T-helper 2 cell treated with Interferon-gamma antibody and Interleukin-4, amounts not matched to agents 5 μg/mL and 100 μg/mL, for 36 hours (primary cell): ENCODE data around the gene MEF2C.
A peak's percentile ranks its signal among the peaks of the same experiment; 100 is the strongest.

Source experiments
- DNase-seq: peaks from one replicate; pipeline ENCODE4 v3.0.0; 2021; ENCODE audit warnings: low spot score
- H3K27ac Mint-ChIP-seq: one replicate; pipeline ENCODE4 v1.8.0; 2021; ENCODE audit warnings: mild to moderate bottlenecking, mixed read lengths
- H3K27me3 Mint-ChIP-seq: one replicate; pipeline ENCODE4 v1.8.0; 2021; ENCODE audit warnings: low read depth, mixed read lengths
- H3K36me3 Mint-ChIP-seq: one replicate; pipeline ENCODE4 v1.8.0; 2021; ENCODE audit warnings: low read depth, mixed read lengths
- H3K4me1 Mint-ChIP-seq: one replicate; pipeline ENCODE4 v1.8.0; 2021; ENCODE audit warnings: low read depth, mixed read lengths
- H3K4me3 Mint-ChIP-seq: one replicate; pipeline ENCODE4 v1.8.0; 2022; ENCODE audit warnings: mild to moderate bottlenecking, moderate library complexity, mixed read lengths
- H3K9me3 Mint-ChIP-seq: one replicate; pipeline ENCODE4 v1.8.0; 2021; ENCODE audit warnings: mixed read lengths

Gene MEF2C

GRCh38 chr5:88837222-88837621, 45.8 kb downstream of the MEF2C start:
- H3K27me3 Mint-ChIP-seq, result peaks cover 14% of the 10 kb centered on the region
- H3K36me3 Mint-ChIP-seq, result no peaks in the 10 kb centered on the region
- H3K4me3 Mint-ChIP-seq, result no peak overlapping the region
- H3K27ac Mint-ChIP-seq, result no peak overlapping the region
- no peak for DNase-seq
- no peaks in the 10 kb centered on the region for H3K4me1 Mint-ChIP-seq
- H3K9me3 Mint-ChIP-seq, result no peaks in the 10 kb centered on the region

DNA sequence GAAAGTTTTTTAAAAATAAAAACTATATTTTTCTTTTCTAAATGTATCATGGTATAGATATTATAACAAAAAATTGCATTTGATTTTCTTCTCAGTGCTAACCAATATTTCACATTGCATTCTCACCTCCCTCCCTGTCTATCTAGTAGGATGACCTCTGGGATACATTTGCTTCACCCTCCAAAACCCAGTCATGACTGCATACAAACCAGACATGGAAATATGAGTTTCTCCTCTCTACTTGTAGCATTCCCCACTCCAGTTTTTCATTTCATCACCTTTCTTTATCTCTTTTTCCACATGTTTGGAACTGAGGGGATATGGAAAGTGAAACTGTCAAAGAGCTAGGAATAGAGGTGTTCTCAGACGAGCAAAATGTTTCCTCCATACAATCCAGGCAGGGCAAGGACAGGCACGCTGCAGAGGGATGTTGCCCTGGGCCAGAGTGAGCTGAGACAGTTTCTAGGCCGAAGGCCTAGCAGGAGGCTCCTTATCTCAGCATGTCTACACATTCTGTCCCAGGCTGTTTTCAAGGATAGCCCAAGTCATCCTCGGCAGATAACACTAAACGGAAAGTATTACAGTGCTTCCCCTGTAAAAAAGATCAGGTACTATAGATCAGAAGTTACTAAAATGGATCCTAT, 46.7 kb downstream of the MEF2C start:
- Mint-ChIP-seq H3K27ac (no peak overlapping the region), H3K27me3 (peaks cover 15% of the 10 kb centered on the region), H3K36me3 (no peaks in the 10 kb centered on the region), H3K4me1 (no peaks in the 10 kb centered on the region), H3K4me3 (no peak overlapping the region), H3K9me3 (no peaks in the 10 kb centered on the region)
- DNase-seq, result no peak

DNA sequence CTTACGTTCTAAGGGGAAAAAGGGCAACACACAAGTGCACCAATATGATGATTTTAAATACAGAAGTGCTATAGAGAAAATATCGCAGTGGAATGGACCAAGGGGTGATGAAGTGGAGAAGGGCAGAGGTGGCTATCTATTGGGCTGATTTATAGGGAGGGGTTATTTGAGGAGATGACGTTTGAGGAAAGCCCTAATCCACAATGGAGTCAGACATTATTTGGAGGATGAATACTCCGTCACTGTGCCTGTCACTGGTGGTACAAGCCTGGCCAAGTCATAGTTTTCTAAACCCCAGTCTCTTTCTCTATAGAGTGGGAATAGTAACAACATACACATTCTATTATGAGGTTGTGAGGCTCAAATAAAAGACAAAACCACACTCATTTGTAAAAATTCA, 48.5 kb downstream of the MEF2C start:
- H3K36me3 Mint-ChIP-seq, result no peaks in the 10 kb centered on the region
- H3K9me3 Mint-ChIP-seq, result no peaks in the 10 kb centered on the region
- DNase-seq, result no peak
- peaks cover 11% of the 10 kb centered on the region for H3K27me3 Mint-ChIP-seq
- H3K4me1 Mint-ChIP-seq, result peaks cover under 1% of the 10 kb centered on the region
- no peak overlapping the region for H3K4me3 Mint-ChIP-seq
- no peak overlapping the region for H3K27ac Mint-ChIP-seq

DNA sequence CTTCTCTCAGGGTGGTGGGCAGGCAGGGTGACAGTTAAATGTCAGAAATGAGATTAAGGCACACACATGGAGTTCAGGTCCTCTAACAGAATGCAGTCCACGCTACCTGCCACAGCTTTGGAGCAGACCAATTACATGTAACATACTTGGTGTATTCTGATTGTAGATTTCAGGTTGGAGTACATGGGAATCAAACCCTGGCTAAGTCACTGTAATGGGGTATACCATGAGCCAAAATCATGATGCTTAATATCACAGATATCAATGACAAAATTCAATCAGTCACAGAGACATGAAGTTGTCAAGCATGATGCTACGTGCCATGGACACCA, 48.9 kb downstream of the MEF2C start:
- H3K9me3 Mint-ChIP-seq, result no peaks in the 10 kb centered on the region
- no peak for DNase-seq
- H3K27me3 Mint-ChIP-seq, result peaks cover 10% of the 10 kb centered on the region
- H3K4me3 Mint-ChIP-seq, result no peak overlapping the region
- H3K4me1 Mint-ChIP-seq, result peaks cover 4% of the 10 kb centered on the region
- no peaks in the 10 kb centered on the region for H3K36me3 Mint-ChIP-seq
- H3K27ac Mint-ChIP-seq, result no peak overlapping the region

DNA sequence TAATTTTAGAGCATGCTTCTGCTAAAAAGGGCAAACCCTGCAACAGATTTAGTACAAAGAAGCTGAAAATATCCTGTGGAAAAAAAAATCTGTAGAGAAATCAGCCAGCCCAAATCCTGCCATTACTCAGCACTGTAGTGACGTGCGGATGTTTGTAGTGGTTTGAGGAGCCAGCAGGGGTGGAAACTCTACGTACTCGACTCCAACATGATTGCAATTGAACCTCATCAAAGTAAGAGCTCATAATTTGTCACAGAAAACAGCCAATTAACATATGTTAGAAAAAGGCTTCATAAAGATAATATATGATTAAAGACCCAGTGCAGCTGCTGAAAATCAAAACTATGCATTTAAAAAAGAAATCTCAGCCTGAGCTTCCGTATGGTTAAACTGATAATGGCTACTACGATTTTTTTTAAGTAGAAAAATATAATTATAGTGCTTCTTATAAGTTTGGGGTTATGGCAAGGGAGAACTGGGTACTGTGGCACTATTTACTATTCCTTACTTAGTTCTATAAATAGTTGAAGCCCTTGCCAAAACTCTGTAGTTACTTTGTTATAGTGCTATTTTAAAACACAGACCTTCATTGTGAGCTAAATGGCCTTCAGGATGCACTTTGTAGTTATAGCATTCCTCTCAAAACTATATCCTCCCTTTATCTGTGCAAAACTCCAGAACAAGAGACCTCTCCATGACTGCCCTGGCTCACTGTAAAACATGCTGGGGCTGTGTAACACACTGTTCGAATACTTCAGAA, 49.4 kb downstream of the MEF2C start:
- H3K4me3 Mint-ChIP-seq, result no peak overlapping the region

DNA sequence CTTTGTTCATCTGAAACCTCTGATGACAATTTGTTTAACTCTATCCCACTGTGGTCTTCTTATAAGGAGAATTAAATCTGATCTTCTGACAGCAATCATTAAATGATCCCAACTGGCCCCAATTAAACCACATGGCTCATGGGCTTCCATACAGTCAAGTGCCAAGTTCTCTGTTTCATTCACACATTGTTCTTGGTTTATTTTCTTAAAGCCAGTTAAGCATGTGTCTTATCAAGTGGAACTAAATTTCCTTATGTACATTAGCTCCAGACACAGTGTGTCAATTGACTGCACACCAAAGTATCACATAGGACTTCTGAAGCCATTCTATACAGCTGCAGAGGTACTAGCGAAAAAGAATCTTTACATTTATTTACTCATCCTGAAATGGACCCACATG, 51.2 kb downstream of the MEF2C start:
- Mint-ChIP-seq H3K27ac (no peak overlapping the region), H3K9me3 (no peaks in the 10 kb centered on the region), H3K4me1 (peaks cover 24% of the 10 kb centered on the region), H3K27me3 (peaks cover 8% of the 10 kb centered on the region), H3K4me3 (no peak overlapping the region), H3K36me3 (no peaks in the 10 kb centered on the region)
- no peak for DNase-seq

More for the DNA sequence above, 49.4 kb downstream of the MEF2C start:
- Mint-ChIP-seq H3K36me3 (no peaks in the 10 kb centered on the region), H3K27ac (no peak overlapping the region), H3K9me3 (no peaks in the 10 kb centered on the region), H3K4me1 (peaks cover 8% of the 10 kb centered on the region), H3K27me3 (peaks cover 10% of the 10 kb centered on the region)
- DNase-seq, result peak; percentile 65

- DNase-seq, result no peak
- Mint-ChIP-seq H3K9me3 (no peaks in the 10 kb centered on the region), H3K27ac (no peak overlapping the region), H3K4me3 (no peak overlapping the region), H3K4me1 (peaks cover 29% of the 10 kb centered on the region), H3K27me3 (peaks cover 13% of the 10 kb centered on the region), H3K36me3 (no peaks in the 10 kb centered on the region)
These were observed 52.4 kb downstream of the MEF2C start for GRCh38 chr5:88830567-88830966.

- no peak for DNase-seq
- Mint-ChIP-seq H3K36me3 (no peaks in the 10 kb centered on the region), H3K4me3 (no peak overlapping the region), H3K4me1 (peaks cover 29% of the 10 kb centered on the region), H3K27me3 (peaks cover 20% of the 10 kb centered on the region), H3K9me3 (no peaks in the 10 kb centered on the region), H3K27ac (no peak overlapping the region)
These were observed 53.2 kb downstream of the MEF2C start for GRCh38 chr5:88829775-88830174.

DNA sequence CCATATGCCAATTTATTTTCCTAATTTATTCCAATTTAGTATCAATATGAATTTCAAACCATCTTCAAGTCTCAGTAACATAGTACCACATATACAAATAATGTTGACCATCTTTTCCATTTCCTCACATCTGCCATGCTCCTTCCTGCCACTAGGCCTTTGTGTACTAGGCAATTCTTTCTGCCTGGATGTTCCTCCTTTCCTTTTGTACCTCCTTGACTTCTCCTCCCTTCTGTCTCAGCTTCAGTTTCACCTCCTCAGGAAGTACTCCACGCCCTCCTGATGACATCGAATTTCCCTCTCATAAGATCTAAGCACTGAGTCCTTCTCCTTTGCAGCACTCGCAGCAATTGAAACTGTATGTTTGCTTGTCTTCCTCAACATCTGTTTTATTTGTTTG, 53.9 kb downstream of the MEF2C start:
- no peaks in the 10 kb centered on the region for H3K9me3 Mint-ChIP-seq
- no peaks in the 10 kb centered on the region for H3K36me3 Mint-ChIP-seq
- H3K4me3 Mint-ChIP-seq, result peak overlapping the region; percentile 35
- peak overlapping the region; percentile 7 for H3K27ac Mint-ChIP-seq
- H3K4me1 Mint-ChIP-seq, result peaks cover 29% of the 10 kb centered on the region
- no peak for DNase-seq
- peaks cover 20% of the 10 kb centered on the region for H3K27me3 Mint-ChIP-seq

GRCh38 chr5:88827997-88828396, 55.0 kb downstream of the MEF2C start:
- H3K4me1 Mint-ChIP-seq, result peaks cover 29% of the 10 kb centered on the region
- DNase-seq, result no peak

DNA sequence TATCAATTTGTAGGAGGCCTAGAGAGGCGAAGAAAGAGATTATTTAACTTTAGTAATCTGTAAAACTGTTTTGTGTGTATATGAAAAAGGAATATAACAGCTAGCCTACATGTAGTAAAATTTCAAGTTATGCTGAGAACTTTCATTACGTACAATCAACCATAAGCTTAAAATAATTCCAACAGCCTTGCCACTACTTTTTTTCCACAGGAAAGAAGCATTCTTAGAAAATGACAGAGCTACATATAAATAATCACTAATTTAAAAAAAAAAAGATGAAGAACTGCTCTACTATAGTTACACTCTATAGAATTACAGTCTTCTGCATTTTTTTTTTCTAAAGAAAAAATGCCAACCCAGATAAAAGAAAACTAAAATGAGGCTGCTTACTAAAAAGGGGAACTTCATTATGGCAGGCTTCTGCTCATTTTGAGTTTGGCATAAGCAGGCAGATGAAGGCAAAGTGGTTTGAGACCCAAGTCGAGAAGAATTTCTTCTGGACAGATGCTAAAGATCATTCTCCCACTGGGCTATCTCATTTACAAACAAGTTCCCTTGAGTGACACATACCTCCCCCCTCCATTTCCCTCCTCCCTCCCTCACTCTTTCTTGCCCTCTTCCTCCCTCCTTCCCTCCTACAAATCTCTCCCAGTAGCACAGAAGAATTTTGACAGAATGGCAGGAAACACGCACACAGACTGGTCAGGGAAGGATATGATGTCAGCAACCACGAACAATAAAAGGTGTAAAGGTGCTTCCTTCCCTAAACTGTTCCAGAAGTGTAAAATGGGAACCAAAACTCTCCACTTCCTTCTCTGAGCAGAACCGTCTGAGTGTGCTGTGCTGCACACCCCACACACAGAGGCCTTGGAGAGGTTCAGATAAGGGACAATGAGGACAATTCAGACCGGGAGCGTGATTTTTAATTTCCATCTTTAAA, 56.1 kb downstream of the MEF2C start:
- peak overlapping the region; percentile 61 for H3K4me3 Mint-ChIP-seq
- H3K27ac Mint-ChIP-seq, result no peak overlapping the region
- H3K9me3 Mint-ChIP-seq, result no peaks in the 10 kb centered on the region
- H3K27me3 Mint-ChIP-seq, result peaks cover 26% of the 10 kb centered on the region
- peak; percentile 15 for DNase-seq
- no peaks in the 10 kb centered on the region for H3K36me3 Mint-ChIP-seq
- peaks cover 29% of the 10 kb centered on the region for H3K4me1 Mint-ChIP-seq

More at GRCh38 chr5:88827997-88828396, 55.0 kb downstream of the MEF2C start:
- Mint-ChIP-seq H3K27ac (peak overlapping the region; percentile 60), H3K9me3 (no peaks in the 10 kb centered on the region), H3K4me3 (peak overlapping the region; percentile 24), H3K27me3 (peaks cover 23% of the 10 kb centered on the region), H3K36me3 (no peaks in the 10 kb centered on the region)

GRCh38 chr5:88825584-88826315, 57.2 kb downstream of the MEF2C start:
- Mint-ChIP-seq H3K4me3 (no peak overlapping the region), H3K27ac (no peak overlapping the region), H3K9me3 (no peaks in the 10 kb centered on the region), H3K4me1 (peaks cover 29% of the 10 kb centered on the region), H3K27me3 (peaks cover 23% of the 10 kb centered on the region), H3K36me3 (no peaks in the 10 kb centered on the region)
- no peak for DNase-seq

GRCh38 chr5:88824892-88825583, 57.9 kb downstream of the MEF2C start:
- no peak for DNase-seq
- Mint-ChIP-seq H3K27ac (no peak overlapping the region), H3K4me3 (no peak overlapping the region), H3K9me3 (no peaks in the 10 kb centered on the region), H3K4me1 (peaks cover 29% of the 10 kb centered on the region), H3K36me3 (no peaks in the 10 kb centered on the region), H3K27me3 (peaks cover 23% of the 10 kb centered on the region)
